HG03045 (cell line): Measurements from ENCODE around the gene NCOA4.
"Not testable (repeated sequence)": the region's sequence is repeated elsewhere in the genome, so short reads cannot be mapped to it uniquely, and the experiment has no call there.

Experiments
- ATAC-seq: cut with Tn5 transposase; IDR thresholded peaks from one replicate; pipeline ENCODE4 v1.9.1; 2021; ENCODE audit warnings: mild to moderate bottlenecking, moderate library complexity; ENCODE audit not compliant: unreplicated experiment

NCOA4 gene

DNA sequence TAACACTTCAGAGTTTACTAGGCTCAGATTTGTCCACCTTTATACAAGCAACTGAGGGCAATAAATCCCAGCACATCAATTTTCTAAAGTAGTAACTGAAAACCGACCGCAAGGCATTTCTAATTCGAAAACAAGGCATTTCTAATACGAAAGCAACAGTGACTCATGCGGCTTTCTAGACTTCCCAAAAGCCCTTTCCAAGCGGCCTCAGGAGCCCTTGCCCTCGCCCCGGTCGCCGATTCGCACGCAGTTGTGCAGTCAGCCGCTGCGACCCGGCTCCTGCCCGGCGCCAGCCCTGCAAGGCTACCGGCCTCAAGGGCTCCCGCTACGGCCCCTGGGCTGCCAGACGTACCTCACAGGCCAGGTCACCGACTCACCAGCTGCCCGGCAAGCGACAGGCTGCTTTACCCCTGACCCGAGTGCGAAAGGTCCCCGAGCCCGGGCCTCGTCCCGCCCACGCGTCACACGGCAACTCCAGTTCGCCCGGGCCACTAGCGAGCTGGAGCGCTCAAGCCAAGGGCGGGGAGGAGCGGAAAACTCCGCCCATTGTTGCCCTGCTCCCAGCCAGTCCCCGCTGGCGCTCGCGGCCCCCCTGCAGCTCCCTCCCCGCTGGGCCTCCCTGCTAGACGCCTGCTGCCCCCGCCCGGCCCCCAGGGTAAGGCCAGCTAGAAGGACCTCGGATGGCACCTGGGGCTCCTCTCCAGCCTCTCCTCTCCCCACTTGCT, 7.3 kb downstream of the NCOA4 start:
- peak; percentile 92 for ATAC-seq

GRCh38 chr10:46020344-46020657, 10.1 kb downstream of the NCOA4 start:
- ATAC-seq: no peak

GRCh38 chr10:46019569-46020343, 10.7 kb downstream of the NCOA4 start:
- no peak for ATAC-seq

GRCh38 chr10:46019177-46019528, 11.3 kb downstream of the NCOA4 start:
- no peak for ATAC-seq

DNA sequence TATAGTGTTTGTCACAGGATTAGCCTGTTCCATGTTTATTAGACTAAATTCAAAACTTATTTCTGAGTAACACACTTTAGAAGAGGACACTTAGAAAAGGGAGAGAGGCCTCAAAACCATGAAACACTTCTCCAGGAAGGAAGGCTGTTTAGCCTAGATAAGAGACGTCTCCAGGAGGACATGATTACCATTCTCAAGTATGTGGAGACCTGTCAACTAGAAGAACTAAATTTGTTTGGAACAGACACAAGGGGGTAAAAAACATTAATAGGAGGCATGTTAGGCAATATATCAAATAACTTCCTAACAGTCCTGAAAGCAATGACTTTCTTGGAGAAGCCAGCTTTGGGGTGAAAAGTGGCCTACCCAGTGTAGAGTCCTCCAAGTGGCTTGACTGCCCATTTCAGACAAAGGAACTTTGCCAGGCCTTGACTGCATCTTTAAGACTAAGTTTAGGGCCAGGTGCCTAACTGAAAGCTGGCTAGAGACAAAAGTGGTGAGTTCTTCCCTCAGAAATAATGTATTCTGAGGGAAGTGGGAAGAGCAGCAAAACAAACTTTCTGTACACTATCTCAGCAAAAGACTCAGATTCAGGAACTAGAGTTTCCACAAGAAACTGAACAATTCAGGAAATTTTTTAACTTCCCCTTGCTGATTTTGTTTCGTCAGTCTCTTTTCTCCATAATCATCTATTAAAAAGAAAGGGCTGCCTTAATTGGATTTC, 11.8 kb downstream of the NCOA4 start:
- no peak for ATAC-seq

DNA sequence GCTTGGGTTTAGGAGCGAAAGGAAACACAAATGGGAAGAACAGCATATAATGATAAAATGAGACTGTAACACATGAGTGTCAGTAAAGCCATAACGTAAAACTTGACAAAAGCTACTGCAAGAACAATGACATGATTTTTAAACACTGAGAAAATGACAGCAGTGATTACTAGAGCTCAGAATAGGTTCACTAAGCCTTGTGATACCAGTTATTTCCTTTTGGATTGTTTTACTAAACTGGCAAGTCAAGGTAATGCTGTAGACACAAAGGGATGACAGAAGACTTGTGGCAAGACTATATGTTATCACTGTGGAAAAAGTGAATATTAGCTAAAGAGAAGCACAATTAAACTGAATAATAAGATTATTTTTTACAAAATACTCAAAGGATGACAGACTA, 12.7 kb downstream of the NCOA4 start:
- no peak for ATAC-seq

GRCh38 chr10:46016811-46017210, 13.6 kb downstream of the NCOA4 start:
- ATAC-seq: no peak

GRCh38 chr10:46016190-46016589, 14.2 kb downstream of the NCOA4 start:
- no peak for ATAC-seq

- no peak for ATAC-seq
Measured at GRCh38 chr10:46014683-46015405, 15.6 kb downstream of the NCOA4 start.

DNA sequence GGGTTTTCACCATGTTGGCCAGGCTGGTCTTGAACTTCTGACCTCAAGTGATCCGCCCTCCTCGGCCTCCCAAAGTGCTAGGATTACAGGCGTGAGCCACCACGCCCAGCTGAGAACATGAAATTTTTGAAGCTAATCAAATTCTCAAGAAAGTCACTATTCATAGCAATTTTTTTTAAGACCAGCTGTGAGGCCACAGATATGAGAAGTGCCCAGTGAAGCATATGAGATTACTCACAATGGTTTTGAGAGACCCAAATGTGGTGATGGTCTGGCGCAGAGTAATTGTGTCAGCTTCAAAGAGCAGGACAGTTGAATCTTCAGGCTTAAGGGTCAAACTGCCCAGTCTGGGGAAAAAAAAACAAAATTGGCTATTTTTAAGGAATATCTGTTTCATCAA, 16.2 kb downstream of the NCOA4 start:
- ATAC-seq: no peak

DNA sequence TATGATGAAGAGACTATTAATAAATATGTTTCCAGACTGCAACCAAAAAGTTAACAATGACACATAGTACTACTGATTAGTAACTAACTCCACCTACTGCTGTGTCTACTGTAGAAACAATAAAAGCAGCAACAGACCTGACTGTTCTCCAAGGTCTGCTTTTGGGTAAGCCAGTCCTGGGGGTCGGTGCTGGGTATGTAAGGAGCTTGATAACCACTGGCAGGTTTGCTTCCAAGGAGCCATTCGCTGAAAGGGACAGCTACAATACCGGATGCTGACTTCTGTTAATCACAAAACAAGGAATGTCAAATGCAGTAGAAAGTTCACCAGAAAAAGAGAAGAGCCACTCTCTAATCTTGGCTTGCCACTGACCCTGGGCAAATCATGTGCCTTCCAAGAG, 17.7 kb downstream of the NCOA4 start:
- no peak for ATAC-seq

DNA sequence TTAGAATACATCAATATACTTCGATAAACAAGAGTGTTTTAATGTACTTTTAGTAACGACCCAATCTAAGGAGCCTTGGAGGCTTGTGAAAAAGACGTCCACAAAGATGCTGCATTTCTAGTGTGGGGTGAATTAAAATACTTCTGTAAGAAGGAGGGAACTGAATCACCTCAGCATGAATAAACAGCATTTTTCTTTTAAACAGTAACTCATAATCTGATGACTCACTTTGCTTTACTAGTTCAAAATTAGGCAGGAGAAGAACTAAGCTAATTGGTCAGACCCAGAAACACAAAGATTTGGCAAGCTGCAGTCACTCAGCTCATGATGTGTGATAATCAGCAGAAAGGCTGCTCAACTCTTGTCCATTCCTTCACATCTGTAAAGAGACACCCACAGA, 24.2 kb downstream of the NCOA4 start:
- no peak for ATAC-seq

DNA sequence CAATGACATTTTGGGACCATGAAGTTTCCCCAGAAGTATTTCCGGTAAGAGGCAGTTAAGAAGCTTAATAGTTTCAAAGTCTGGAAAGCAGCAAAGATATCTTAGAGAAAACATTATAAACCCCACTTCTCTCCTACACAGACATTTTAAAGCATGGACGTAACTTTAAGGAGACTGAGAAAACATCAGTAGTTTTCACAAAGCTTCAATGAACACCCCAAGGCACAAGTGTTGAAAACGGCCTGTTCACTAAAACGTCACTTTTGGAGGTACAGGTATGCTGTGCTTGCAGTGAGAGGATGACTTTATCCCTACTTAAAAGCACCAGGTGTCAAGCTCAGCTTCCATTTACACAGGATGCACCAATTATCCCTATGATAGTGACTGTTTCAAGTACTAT, 25.0 kb downstream of the NCOA4 start:
- no peak for ATAC-seq

GRCh38 chr10:46004963-46005362, 25.5 kb downstream of the NCOA4 start:
- no peak for ATAC-seq

GRCh38 chr10:46002916-46003693, 27.3 kb downstream of the NCOA4 start:
- ATAC-seq: no peak

DNA sequence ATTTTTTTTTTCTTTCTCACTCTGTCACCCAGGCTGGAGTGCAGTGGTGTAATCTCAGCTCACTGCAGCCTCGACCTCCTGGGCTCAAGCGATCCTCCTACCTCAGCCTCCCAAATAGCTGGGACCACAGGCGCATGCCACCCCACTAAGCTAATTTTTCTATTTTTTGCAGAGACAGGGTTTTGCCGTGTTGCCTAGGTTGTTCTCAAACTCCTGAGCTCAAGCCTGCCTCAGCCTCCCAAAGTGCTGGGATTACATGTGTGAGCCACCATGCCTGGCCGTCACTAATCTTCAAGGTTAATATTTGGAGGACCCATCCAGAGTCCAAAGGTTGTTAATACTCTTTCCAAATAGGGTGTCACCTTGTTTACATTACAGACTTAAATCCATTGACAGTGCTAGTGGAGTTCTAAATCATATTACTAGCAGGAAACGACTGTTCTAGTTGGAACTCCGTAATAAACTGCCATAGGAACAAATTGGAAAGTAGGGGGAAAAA, 28.2 kb downstream of the NCOA4 start:
- ATAC-seq: not testable (repeated sequence)

DNA sequence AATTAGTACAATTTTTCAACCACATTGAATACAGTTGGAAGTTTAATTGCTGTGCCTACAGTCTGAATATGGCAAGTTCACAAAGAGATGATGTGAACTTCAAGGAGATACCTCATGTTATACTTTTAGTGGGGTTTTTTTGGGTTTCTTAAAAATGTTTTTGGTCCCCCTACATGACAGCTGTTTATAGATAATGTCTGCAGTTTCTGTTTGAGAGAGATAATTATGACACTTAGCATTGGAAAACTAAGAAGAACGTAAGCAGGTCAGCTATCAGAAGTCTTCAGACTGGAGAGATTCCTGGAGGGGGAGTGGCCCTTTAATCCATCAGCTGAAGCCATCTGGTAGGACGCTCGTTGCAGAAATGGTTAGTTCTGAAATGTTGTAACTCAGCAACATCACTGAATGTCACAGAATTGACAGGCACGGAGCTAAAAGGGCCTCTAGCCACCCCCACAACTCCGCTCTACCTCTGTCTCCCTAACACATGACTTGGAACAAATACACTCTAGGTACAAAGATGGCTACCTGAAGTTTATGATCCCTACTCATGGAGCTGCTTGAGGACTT, 29.2 kb downstream of the NCOA4 start:
- no peak for ATAC-seq

- no peak for ATAC-seq
Measured at GRCh38 chr10:46000538-46000937, 29.9 kb downstream of the NCOA4 start.

DNA sequence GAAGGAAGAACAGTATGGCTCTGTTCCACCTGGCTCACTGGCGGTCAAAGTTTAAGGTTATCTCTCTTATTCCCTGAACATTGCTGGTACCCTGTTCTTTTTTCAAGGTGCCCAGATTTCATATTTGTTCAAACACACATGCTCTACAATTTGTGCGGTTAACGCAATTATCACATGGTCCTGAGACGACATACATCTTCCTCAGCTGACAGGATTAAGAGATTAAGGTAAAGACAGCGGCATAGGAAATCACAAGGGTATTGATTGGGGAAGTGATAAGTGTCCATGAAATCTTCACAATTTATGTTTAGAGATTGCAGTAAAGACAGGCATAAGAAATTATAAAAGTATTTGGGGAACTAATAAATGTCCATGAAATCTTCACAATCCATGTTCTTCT, 30.5 kb downstream of the NCOA4 start:
- ATAC-seq: not testable (repeated sequence)
